A673 (cell line): ENCODE results near the gene TCEAL7. TPM values are rescaled to one million over a fixed set of nuclear protein-coding genes. Genes with fewer than 3 reads are reported as not detected.

ENCODE experiments used
- BruUV-seq: library from RNA; stranded (reverse); fragments of 400-500 nt; replicated peaks from 2 replicates; lab custom pipeline; 2021; lab: Mats Ljungman, UMichigan
- CTCF ChIA-PET: fragments of 300-600 bp; sonication (Branson Sonifier 250); formaldehyde crosslinking; loops from one replicate; lab custom pipeline; 2022; ENCODE audit warnings: antibody characterized with exemption; lab: Charles Lee
- POLR2A ChIA-PET: fragments of 300-600 bp; sonication (Branson Sonifier 250); formaldehyde crosslinking; loops from one replicate; lab custom pipeline; 2022; ENCODE audit warnings: antibody characterized with exemption; ENCODE audit not compliant: low non-redundant PET; lab: Charles Lee
- DNase-seq: peaks from one replicate; pipeline ENCODE4 v3.0.0-alpha.2; 2015; ENCODE audit warnings: low spot score
- H3K27ac ChIP-seq: fragments of 200-600 bp; sonication (generic); 2 replicates; pipeline ENCODE4 v1.5.1; 2016; ENCODE audit warnings: mixed run types, low read depth, mild to moderate bottlenecking, mixed read lengths, antibody characterized with exemption, low read length; ENCODE audit not compliant: poor library complexity, severe bottlenecking
- H3K27me3 ChIP-seq: fragments of 200-600 bp; sonication (generic); replicated peaks from 2 replicates; pipeline ENCODE4 v1.6.1; 2017; ENCODE audit warnings: mixed run types, low read depth, mild to moderate bottlenecking, mixed read lengths, antibody characterized with exemption, low read length; ENCODE audit not compliant: insufficient read depth, poor library complexity
- H3K36me3 ChIP-seq: fragments of 200-600 bp; sonication (generic); 2 replicates; pipeline ENCODE4 v1.6.1; 2016; ENCODE audit warnings: mixed run types, mild to moderate bottlenecking, mixed read lengths, antibody characterized with exemption, low read length; ENCODE audit not compliant: insufficient read depth, poor library complexity, severe bottlenecking
- H3K4me1 ChIP-seq: fragments of 200-600 bp; sonication (generic); 2 replicates; pipeline ENCODE4 v1.6.1; 2017; ENCODE audit warnings: mixed run types, mild to moderate bottlenecking, mixed read lengths, antibody characterized with exemption, low read length; ENCODE audit not compliant: insufficient read depth, poor library complexity, severe bottlenecking
- H3K4me3 ChIP-seq: fragments of 200-600 bp; sonication (generic); 2 replicates; pipeline ENCODE4 v1.5.1; 2016; ENCODE audit warnings: low read depth, mixed run types, mild to moderate bottlenecking, mixed read lengths, low read length; ENCODE audit not compliant: poor library complexity, severe bottlenecking
- H3K9me3 ChIP-seq: fragments of 200-600 bp; sonication (generic); 2 replicates; pipeline ENCODE4 v1.6.1; 2016; ENCODE audit warnings: mixed run types, low read depth, mild to moderate bottlenecking, mixed read lengths, antibody characterized with exemption, low read length; ENCODE audit not compliant: poor library complexity, severe bottlenecking
- EZH2 ChIP-seq: fragments of 200-600 bp; sonication (generic); IDR thresholded peaks from 2 replicates; pipeline ENCODE4 v1.6.1; 2017; ENCODE audit warnings: borderline replicate concordance, low read depth, mild to moderate bottlenecking, mixed read lengths, antibody characterized with exemption, low read length; ENCODE audit not compliant: poor library complexity, severe bottlenecking
- intact Hi-C: fragments of 100-400 bp; cut with micrococcal nuclease; formaldehyde crosslinking; loops from one replicate; pipeline ENCODE4 v1.10.0; 2022; ENCODE audit not compliant: unreplicated experiment
- total RNA-seq: library from RNA; stranded (reverse); gene quantifications from 2 replicates; pipeline ENCODE4 v1.2.3, GENCODE V29; 2021
- TF ChIP-seq, protein P1 (sequence below): fragments of 300-800, 200-600 bp; sonication (generic); conservative IDR thresholded peaks from 2 replicates; pipeline ENCODE4 v1.5.1; 2017; ENCODE audit warnings: low read depth, mild to moderate bottlenecking, antibody characterized with exemption, low read length, moderate library complexity, mixed read lengths

Gene TCEAL7
- total RNA-seq, 1 experiment from 2014 or later = not detected

GRCh38 chrX:103376979-103377324 lies 46.9 kb downstream of the TCEAL7 start:
- TF ChIP-seq, protein P1, sequence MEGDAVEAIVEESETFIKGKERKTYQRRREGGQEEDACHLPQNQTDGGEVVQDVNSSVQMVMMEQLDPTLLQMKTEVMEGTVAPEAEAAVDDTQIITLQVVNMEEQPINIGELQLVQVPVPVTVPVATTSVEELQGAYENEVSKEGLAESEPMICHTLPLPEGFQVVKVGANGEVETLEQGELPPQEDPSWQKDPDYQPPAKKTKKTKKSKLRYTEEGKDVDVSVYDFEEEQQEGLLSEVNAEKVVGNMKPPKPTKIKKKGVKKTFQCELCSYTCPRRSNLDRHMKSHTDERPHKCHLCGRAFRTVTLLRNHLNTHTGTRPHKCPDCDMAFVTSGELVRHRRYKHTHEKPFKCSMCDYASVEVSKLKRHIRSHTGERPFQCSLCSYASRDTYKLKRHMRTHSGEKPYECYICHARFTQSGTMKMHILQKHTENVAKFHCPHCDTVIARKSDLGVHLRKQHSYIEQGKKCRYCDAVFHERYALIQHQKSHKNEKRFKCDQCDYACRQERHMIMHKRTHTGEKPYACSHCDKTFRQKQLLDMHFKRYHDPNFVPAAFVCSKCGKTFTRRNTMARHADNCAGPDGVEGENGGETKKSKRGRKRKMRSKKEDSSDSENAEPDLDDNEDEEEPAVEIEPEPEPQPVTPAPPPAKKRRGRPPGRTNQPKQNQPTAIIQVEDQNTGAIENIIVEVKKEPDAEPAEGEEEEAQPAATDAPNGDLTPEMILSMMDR = no peak
- no peak for TF ChIP-seq EZH2
- intact Hi-C loops = no loop called here
- DNase-seq = peak; percentile 43

DNA sequence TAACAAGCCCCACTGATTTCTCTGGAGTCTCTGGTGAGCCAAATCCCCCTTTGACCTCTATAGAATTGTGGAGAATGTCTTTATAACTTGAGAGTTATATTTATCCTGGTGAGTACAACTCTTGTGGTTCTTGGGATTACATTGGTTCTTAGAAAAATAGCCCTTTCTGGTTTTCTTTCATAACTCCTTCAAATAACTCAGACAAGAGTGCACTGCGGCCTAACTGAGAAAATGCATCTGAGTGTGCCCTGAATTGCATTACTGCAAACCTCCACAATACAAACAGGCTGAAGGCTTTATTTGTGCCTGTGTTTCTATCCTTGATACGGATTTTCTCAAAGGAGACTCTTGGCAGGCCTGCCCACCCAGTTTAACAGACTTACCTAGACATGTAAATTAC lies 49.0 kb downstream of the TCEAL7 start:
- intact Hi-C loops = no loop called here
- Histone ChIP-seq H3K27ac (no peak overlapping the region), H3K27me3 (no peaks in the 10 kb centered on the region), H3K4me1 (peaks cover 4% of the 10 kb centered on the region), H3K9me3 (no peaks in the 10 kb centered on the region), H3K4me3 (no peak overlapping the region), H3K36me3 (peaks cover 13% of the 10 kb centered on the region)
- TF ChIP-seq, protein P1 = no peak
- ChIA-PET POLR2A (no interaction called here), CTCF (no interaction called here)
- BruUV-seq = no TSS peak
- DNase-seq = no peak

More at GRCh38 chrX:103376979-103377324, 46.9 kb downstream of the TCEAL7 start:
- Histone ChIP-seq H3K27me3 (no peaks in the 10 kb centered on the region), H3K9me3 (no peaks in the 10 kb centered on the region), H3K4me3 (peak overlapping the region; percentile 64), H3K27ac (peak overlapping the region; percentile 86), H3K4me1 (peaks cover 4% of the 10 kb centered on the region), H3K36me3 (peaks cover 13% of the 10 kb centered on the region)
- ChIA-PET CTCF (interaction anchor here (0.7 to 1.0 kb wide), 2 partner anchors 87 to 96 kb away, joined by 3 to 10 read pairs; no protein-coding TSS in a partner anchor), POLR2A (interaction anchor here (0.7 kb wide), 1 partner anchor 269 kb away, joined by 10 read pairs; no protein-coding TSS in a partner anchor)
- BruUV-seq = no TSS peak

Other genes starting within 250 kb of the TCEAL7 start
- gene NXF3, start 237.1 kb upstream of the TCEAL7 start, total RNA-seq = 0.46 TPM in 1 of 2 replicates, not detected in the other
- gene BEX4, start 115.1 kb upstream of the TCEAL7 start, total RNA-seq = 65.4 and 67.7 TPM in 2 replicates
- gene TCEAL8, start 75.1 kb upstream of the TCEAL7 start, total RNA-seq = 62.9 and 66.2 TPM in 2 replicates
- 0.26 and 0.58 TPM in 2 replicates for gene TCEAL5, start 53.5 kb upstream of the TCEAL7 start, total RNA-seq
- gene BEX2, start 19.2 kb upstream of the TCEAL7 start, total RNA-seq = 49.4 and 51.4 TPM in 2 replicates
- 48.6 and 49.7 TPM in 2 replicates for gene TCEAL9, start 26.3 kb downstream of the TCEAL7 start, total RNA-seq
- gene BEX3, start 46.3 kb downstream of the TCEAL7 start, total RNA-seq = 254 and 297 TPM in 2 replicates
- gene RAB40A, start 189.2 kb downstream of the TCEAL7 start, total RNA-seq = not detected in 2 replicates